Measurements from ENCODE around the gene PABPN1L. TPM values are rescaled to one million over a fixed set of nuclear protein-coding genes. Genes with fewer than 3 reads are reported as not detected.

Gene PABPN1L
- total RNA-seq, 1 donor from 2014 or later: not detected

DNA sequence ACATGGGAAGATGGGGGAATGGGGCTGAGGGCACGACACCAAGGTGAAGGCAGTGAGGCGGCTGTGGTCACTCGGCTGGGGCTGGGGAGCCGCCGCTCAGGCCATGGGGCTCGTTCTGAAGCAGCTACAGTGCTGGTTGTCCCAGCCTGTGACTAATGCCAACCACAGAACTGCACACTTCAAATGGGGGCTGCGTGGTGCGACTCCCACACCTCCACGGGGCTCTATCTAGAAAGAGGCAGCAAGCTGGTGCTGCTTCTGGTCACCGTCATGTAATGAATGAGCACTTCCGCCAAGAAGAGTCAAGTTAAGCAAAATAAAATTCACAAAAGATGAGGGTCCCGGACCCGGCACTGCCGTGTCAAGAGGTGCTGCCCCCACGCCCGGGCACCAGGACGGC is 29.7 kb downstream of the PABPN1L start:
- H3K9me3 ChIP-seq (ENCODE audit: low read depth): no peaks in the 10 kb centered on the region
- H3K36me3 Mint-ChIP-seq: no peaks in the 10 kb centered on the region
- no peak overlapping the region for H3K9ac ChIP-seq
- DNase-seq (ENCODE audit: low spot score): no peak
- no peak overlapping the region for H2AFZ ChIP-seq (replicated peaks)
- H3K9me3 Mint-ChIP-seq: no peaks in the 10 kb centered on the region
- no peak overlapping the region for H3K4me3 ChIP-seq
- H3K27ac Mint-ChIP-seq: no peak overlapping the region
- H3K36me3 ChIP-seq: no peaks in the 10 kb centered on the region
- no peak overlapping the region for H3K4me3 Mint-ChIP-seq
- no peaks in the 10 kb centered on the region for H4K20me1 ChIP-seq (ENCODE audit: low read depth)
- no peak overlapping the region for H3K4me2 ChIP-seq
- peaks cover 2% of the 10 kb centered on the region for H3K27me3 Mint-ChIP-seq (ENCODE audit: insufficient read depth, low read depth)
- no peak overlapping the region for H3K27ac ChIP-seq
- no peaks in the 10 kb centered on the region for H3K4me1 ChIP-seq
- no peaks in the 10 kb centered on the region for H3K79me2 ChIP-seq (ENCODE audit: low read depth)
- H3K4me1 Mint-ChIP-seq: no peaks in the 10 kb centered on the region
- H3K27me3 ChIP-seq: no peaks in the 10 kb centered on the region
- TF ChIP-seq, protein P1, sequence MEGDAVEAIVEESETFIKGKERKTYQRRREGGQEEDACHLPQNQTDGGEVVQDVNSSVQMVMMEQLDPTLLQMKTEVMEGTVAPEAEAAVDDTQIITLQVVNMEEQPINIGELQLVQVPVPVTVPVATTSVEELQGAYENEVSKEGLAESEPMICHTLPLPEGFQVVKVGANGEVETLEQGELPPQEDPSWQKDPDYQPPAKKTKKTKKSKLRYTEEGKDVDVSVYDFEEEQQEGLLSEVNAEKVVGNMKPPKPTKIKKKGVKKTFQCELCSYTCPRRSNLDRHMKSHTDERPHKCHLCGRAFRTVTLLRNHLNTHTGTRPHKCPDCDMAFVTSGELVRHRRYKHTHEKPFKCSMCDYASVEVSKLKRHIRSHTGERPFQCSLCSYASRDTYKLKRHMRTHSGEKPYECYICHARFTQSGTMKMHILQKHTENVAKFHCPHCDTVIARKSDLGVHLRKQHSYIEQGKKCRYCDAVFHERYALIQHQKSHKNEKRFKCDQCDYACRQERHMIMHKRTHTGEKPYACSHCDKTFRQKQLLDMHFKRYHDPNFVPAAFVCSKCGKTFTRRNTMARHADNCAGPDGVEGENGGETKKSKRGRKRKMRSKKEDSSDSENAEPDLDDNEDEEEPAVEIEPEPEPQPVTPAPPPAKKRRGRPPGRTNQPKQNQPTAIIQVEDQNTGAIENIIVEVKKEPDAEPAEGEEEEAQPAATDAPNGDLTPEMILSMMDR (IDR thresholded peaks at IDR 0.05): no peak
- TF ChIP-seq EZH2 (IDR thresholded peaks at IDR 0.05) (no peak), EZH2phosphoT487 (IDR thresholded peaks at IDR 0.05) (no peak)
- no peaks in the 10 kb centered on the region for H3F3A ChIP-seq (ENCODE audit: low read depth)

- H3K9me3 ChIP-seq (ENCODE audit: low read depth): no peaks in the 10 kb centered on the region
- no peak overlapping the region for H3K4me2 ChIP-seq
- H3K9ac ChIP-seq: no peak overlapping the region
- Mint-ChIP-seq H3K9me3 (no peaks in the 10 kb centered on the region), H3K4me1 (no peaks in the 10 kb centered on the region), H3K27ac (no peak overlapping the region), H3K27me3 (ENCODE audit: insufficient read depth, low read depth) (peaks cover 2% of the 10 kb centered on the region), H3K4me3 (no peak overlapping the region), H3K36me3 (no peaks in the 10 kb centered on the region)
- H3K36me3 ChIP-seq: no peaks in the 10 kb centered on the region
- no peak overlapping the region for H3K27ac ChIP-seq
- DNase-seq (ENCODE audit: low spot score): no peak
- no peak overlapping the region for H2AFZ ChIP-seq (replicated peaks)
- no peak overlapping the region for H3K4me3 ChIP-seq
- no peaks in the 10 kb centered on the region for H3F3A ChIP-seq (ENCODE audit: low read depth)
- no peaks in the 10 kb centered on the region for H3K4me1 ChIP-seq
- H4K20me1 ChIP-seq (ENCODE audit: low read depth): no peaks in the 10 kb centered on the region
- H3K27me3 ChIP-seq: no peaks in the 10 kb centered on the region
- no peak for TF ChIP-seq EZH2phosphoT487 (IDR thresholded peaks at IDR 0.05)
- TF ChIP-seq, protein P1 (IDR thresholded peaks at IDR 0.05): no peak
- no peak for TF ChIP-seq EZH2 (IDR thresholded peaks at IDR 0.05)
- H3K79me2 ChIP-seq (ENCODE audit: low read depth): no peaks in the 10 kb centered on the region
Measured at GRCh38 chr16:88835818-88836217, 30.6 kb downstream of the PABPN1L start.

DNA sequence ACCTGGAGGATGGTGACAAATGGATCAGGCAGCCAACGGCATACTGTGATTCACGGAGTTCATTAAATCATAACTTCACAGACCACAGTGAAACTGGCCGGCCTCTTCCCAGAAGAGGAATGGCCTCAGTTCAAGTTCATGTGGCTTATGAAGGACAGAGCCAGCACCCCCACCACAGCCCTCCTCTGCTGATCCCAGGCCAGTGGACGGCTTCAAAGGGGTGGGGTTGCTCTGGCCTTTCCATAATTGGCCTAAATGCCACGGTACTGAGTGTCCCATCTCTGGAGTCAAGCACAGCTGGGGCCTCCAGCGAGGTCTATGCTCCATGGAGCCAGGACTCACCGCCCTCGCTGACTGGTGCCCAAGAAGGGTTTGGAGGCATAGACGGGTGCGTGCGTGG is 31.1 kb downstream of the PABPN1L start:
- Mint-ChIP-seq H3K27me3 (ENCODE audit: insufficient read depth, low read depth) (no peaks in the 10 kb centered on the region), H3K27ac (no peak overlapping the region), H3K4me1 (no peaks in the 10 kb centered on the region), H3K4me3 (no peak overlapping the region), H3K9me3 (no peaks in the 10 kb centered on the region), H3K36me3 (no peaks in the 10 kb centered on the region)
- Histone ChIP-seq H3K4me2 (no peak overlapping the region), H3K27me3 (no peaks in the 10 kb centered on the region), H4K20me1 (ENCODE audit: low read depth) (no peaks in the 10 kb centered on the region), H3F3A (ENCODE audit: low read depth) (no peaks in the 10 kb centered on the region), H3K9ac (no peak overlapping the region), H3K4me3 (no peak overlapping the region), H3K4me1 (no peaks in the 10 kb centered on the region), H3K27ac (no peak overlapping the region), H3K36me3 (no peaks in the 10 kb centered on the region), H3K9me3 (ENCODE audit: low read depth) (no peaks in the 10 kb centered on the region), H2AFZ (replicated peaks) (no peak overlapping the region), H3K79me2 (ENCODE audit: low read depth) (no peaks in the 10 kb centered on the region)
- TF ChIP-seq EZH2phosphoT487 (IDR thresholded peaks at IDR 0.05): no peak
- TF ChIP-seq, protein P1 (IDR thresholded peaks at IDR 0.05): no peak
- TF ChIP-seq EZH2 (IDR thresholded peaks at IDR 0.05): no peak
- DNase-seq (ENCODE audit: low spot score): no peak

Measured in neural progenitor cell (in vitro differentiated cells).